ACC112 (cell line): Measurements from ENCODE around the gene COX6B2.

ENCODE experiments used
- H2AFZ ChIP-seq: fragments of 200-600 bp; sonication (generic); one replicate; pipeline ENCODE4 v1.6.0; 2017; ENCODE audit warnings: antibody characterized with exemption, low read length; ENCODE audit not compliant: unreplicated experiment
- H3K27ac ChIP-seq: fragments of 200-600 bp; sonication (generic); 2 replicates; pipeline ENCODE4 v1.5.1; 2014; ENCODE audit warnings: low read depth, mild to moderate bottlenecking, antibody characterized with exemption, low read length, moderate library complexity
- H3K27me3 ChIP-seq: fragments of 200-600 bp; sonication (generic); 2 replicates; pipeline ENCODE4 v1.6.1; 2014; ENCODE audit warnings: mild to moderate bottlenecking, antibody characterized with exemption, low read length, moderate library complexity, mixed read lengths; ENCODE audit not compliant: insufficient read depth
- H3K36me3 ChIP-seq: fragments of 200-600 bp; sonication (generic); 2 replicates; pipeline ENCODE4 v1.6.1; 2016; ENCODE audit warnings: mild to moderate bottlenecking, antibody characterized with exemption, low read length, moderate library complexity, mixed read lengths; ENCODE audit not compliant: insufficient read depth
- H3K4me1 ChIP-seq: fragments of 200-600 bp; sonication (generic); one replicate; pipeline ENCODE4 v1.6.1; 2016; ENCODE audit warnings: low read length, mixed read lengths; ENCODE audit not compliant: insufficient read depth, unreplicated experiment, control insufficient read depth
- H3K4me3 ChIP-seq: fragments of 200-600 bp; sonication (generic); 2 replicates; pipeline ENCODE4 v1.5.1; 2014; ENCODE audit warnings: mild to moderate bottlenecking, low read depth, low read length
- H3K79me2 ChIP-seq: fragments of 200-600 bp; sonication (generic); one replicate; pipeline ENCODE4 v1.6.0; 2016; ENCODE audit warnings: low read length; ENCODE audit not compliant: control insufficient read depth, unreplicated experiment, insufficient read depth

The COX6B2 gene

DNA sequence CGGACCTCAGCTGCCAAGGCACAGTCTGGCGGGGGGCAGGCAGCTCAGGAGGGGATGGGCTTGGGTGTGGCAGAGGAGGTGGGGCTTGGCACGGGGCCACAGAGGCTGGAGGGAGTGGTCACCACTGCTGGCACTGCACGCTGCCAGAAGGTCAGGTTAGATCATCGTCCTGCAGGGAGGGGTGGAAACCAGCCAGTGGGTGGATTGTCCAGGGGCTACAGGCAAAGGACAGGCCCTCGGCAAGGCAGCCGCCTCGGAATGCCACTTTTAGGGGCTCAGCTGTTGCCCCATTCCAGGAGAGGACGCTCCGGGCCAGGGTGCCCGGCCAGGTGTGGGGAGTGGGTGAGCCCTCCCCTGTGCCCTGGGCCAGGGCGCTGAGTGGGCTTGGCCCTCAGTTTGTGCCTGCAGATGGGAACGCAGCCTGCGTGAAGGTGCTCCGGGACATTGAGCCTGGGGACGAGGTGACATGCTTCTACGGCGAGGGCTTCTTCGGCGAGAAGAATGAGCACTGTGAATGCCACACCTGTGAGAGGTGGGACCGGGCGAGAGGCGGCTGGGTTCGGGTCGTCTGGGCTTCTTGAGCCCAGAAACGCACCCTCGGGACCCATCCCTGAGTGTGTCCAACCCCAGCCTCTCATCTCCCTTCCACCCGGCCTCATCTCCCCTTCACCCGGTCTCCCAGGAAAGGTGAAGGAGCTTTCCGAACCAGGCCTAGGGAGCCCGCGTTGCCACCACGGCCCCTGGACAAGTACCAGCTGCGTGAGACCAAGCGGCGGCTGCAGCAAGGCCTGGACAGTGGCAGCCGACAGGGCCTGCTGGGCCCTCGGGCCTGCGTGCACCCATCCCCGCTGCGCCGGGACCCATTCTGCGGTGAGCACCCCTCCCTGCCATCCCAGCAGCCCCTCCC lies 8.4 kb downstream of the COX6B2 start:
- Histone ChIP-seq H3K27ac (no peak overlapping the region), H3K36me3 (no peaks in the 10 kb centered on the region), H3K79me2 (no peaks in the 10 kb centered on the region), H2AFZ (no peak overlapping the region), H3K27me3 (no peaks in the 10 kb centered on the region), H3K4me3 (no peak overlapping the region), H3K4me1 (no peaks in the 10 kb centered on the region)

DNA sequence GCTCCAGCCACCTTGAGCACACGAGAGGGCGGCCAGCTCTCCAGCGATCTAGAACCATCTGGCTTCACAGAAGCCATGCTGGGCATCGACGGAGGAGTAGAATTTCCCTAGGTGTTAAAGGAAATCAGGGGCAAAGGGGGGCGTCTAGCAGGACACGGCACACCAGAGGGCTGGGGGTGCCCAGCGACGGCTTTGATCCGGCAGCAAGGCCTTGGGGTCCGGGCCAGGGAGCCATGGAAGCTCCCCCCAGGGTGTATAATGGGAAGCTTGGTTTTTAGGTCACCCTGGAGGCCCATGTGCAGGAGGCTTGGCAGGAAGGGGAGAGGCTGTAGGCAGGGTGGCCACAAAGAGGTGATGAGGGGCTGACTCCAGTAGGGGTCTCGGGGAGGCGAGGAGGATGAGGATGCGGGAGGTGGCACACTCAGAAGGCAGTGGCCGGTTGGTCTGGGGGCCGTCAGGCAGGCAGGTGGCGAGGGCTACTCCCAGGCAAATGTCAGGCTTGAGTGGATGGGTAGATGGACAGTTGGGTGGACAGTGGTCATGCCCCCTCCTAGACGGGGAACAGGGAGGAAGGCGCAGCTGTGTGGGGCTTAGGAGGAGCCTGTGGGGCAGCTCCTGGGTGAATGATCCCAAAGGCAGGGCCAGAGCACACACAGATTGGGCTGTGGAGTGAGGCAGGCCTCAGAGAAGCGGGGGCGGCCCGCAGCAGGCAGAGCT lies 9.3 kb downstream of the COX6B2 start:
- no peaks in the 10 kb centered on the region for H3K79me2 ChIP-seq
- H3K4me1 ChIP-seq: no peaks in the 10 kb centered on the region
- no peaks in the 10 kb centered on the region for H3K36me3 ChIP-seq
- H3K27me3 ChIP-seq: no peaks in the 10 kb centered on the region
- H3K4me3 ChIP-seq: no peak overlapping the region
- no peak overlapping the region for H3K27ac ChIP-seq
- no peak overlapping the region for H2AFZ ChIP-seq

DNA sequence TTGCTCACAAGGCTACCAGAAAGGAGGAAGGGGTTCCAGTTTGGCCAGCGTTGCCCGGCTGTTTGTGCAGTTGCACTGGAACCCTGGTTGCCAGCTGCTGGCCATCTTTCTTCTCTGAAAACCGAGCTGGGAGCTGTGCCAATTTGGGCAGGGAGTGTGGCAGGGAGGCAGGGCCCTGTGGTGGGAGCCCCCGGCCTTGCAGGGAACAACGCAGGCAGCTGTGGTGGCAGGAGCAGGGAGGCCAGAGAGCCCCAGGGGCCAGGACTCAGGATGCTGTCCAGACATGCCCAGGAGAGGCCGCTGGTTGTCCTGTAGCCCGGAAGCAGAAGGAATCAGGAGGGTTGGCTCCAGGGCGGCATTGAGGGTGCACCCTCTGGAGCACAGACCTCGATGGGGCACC lies 10.1 kb downstream of the COX6B2 start:
- Histone ChIP-seq H3K27ac (no peak overlapping the region), H2AFZ (no peak overlapping the region), H3K4me3 (no peak overlapping the region), H3K4me1 (no peaks in the 10 kb centered on the region), H3K36me3 (no peaks in the 10 kb centered on the region), H3K27me3 (no peaks in the 10 kb centered on the region), H3K79me2 (no peaks in the 10 kb centered on the region)

DNA sequence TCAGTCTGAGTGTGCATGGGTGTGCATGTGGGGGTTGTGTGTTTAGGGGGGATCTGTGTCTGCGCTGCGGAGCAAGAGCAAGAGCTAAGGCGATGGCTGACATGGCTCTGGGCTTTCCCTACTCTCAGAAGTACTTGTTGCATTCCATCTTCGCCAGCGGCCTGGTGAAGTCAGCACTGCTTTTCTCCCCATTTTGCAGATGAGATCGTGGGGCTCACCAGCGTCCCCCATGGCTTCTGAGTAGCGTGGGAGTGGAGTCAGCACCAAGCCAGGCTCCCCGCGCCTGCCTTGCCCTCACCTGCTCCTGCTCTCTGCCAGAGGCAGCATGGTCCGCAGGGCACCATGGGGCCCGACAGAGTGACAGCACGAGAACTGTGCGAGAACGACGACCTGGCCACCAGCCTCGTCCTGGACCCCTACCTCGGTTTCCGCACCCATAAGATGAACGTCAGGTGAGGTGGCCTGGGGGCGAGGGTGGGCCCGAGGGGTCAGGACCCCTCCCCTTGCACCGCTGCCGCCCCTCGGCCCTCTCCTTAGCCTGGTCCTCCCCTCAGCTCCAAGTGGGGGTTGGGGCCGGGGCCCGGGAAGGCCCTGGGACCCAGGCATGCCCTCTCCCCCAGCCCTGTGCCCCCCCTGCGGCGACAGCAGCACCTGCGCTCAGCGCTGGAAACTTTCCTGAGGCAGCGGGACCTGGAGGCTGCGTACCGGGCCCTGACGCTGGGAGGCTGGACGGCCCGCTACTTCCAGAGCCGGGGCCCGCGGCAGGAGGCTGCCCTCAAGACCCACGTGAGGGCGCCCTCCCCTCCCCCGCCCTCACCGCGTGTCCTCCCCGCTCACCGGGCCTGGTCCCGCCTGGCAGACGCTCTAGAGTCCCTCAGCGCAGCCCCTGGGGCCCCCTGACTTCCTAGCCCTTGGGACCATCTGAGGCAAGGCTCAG lies 12.7 kb downstream of the COX6B2 start:
- H3K4me3 ChIP-seq: peak overlapping the region; percentile 84; the same call in 1 of the 2 replicates
- H3K4me1 ChIP-seq: peaks cover 3% of the 10 kb centered on the region
- no peak overlapping the region for H3K27ac ChIP-seq
- no peak overlapping the region for H2AFZ ChIP-seq
- H3K36me3 ChIP-seq: no peaks in the 10 kb centered on the region
- H3K27me3 ChIP-seq: no peaks in the 10 kb centered on the region
- H3K79me2 ChIP-seq: no peaks in the 10 kb centered on the region

DNA sequence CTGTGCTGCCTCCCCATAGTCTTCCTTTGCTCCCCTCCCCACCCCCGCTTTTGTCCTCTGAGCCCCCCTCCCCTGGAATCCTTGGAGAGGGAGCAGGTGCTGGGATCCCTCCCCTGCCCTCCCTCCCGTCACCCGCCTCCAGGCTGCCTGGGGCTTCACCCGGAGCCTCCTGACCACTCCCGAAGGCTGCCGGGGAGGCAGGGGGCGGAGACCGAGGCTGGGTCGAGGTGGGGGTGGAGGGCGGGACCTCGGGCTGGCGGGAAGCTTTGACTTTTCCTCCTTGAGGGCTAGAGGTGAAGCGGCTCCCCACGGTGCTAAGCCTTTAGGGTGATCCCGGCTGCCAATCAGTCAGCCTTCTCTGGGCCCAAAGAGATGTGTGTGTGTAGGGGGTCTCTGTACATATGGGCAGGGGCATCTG lies 13.3 kb downstream of the COX6B2 start:
- no peak overlapping the region for H2AFZ ChIP-seq
- no peaks in the 10 kb centered on the region for H3K79me2 ChIP-seq
- H3K4me3 ChIP-seq: peak overlapping the region; percentile 84
- H3K36me3 ChIP-seq: no peaks in the 10 kb centered on the region
- H3K27me3 ChIP-seq: no peaks in the 10 kb centered on the region
- no peak overlapping the region for H3K27ac ChIP-seq
- H3K4me1 ChIP-seq: peaks cover 3% of the 10 kb centered on the region

DNA sequence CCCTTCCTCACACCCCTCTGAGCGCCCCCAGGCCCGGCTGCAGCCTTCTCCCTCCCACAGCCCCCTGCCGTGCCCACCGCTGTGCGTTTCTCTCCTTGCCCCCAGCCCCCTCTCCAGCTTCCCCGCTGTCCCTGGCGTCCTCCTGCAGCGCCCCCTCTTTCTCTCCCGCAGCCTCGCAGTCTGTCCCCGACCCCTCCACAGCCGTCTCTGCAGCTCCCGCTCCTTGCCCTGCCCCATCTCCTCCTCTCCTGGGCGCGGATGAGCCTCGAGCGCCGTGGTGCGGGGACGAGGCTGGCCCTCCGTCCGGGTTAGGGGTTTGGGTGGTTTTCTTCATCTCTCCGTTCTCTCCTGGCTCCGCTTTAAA lies 13.8 kb downstream of the COX6B2 start:
- no peaks in the 10 kb centered on the region for H3K27me3 ChIP-seq
- no peak overlapping the region for H3K27ac ChIP-seq
- H2AFZ ChIP-seq: no peak overlapping the region

DNA sequence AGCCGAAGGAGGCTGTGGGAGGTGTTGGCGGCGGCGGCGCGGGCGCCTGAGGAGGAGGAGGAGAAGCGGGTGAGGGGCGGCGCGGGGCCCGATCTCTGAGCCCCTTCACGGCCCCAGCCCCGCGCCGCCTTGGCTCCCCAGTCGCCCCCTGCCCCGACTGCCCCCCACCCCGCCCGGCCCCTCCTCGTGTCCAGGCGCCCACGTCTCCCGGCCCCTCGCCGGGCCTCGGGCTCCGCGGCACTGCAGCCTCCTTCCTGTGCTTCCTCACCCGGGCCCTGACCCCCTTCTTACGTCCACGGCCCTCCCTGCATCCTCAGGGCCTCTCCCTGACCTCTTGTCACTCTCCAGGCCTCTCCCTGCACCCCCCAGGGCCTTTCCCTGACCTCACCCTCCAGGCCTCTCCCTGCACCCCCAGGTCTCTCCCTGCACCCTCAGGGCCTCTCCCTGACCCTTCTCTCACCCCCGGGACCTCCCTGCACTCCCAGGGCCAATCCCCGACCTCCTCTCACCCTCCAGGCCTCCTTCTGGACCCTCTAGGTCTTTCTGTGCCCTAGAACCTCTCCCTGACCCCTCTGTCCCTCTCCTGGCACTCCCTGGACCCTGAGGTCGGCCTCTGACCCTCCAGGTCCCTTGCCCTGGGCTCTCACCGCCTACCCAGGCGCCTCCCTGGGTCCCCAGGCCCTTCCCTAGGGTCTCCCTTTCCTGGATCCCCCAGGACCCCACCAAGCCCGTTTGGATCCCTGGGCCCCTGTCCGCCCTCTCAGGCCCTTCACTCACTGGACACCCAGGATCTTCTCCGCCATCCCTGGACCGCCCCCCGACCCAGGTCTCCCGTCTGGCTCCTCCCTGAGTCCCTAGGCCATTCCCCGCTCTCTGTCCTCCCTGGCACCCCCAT lies 14.4 kb downstream of the COX6B2 start:
- H2AFZ ChIP-seq: no peak overlapping the region

More for the DNA sequence above, 13.8 kb downstream of the COX6B2 start:
- H3K79me2 ChIP-seq: no peaks in the 10 kb centered on the region
- peak overlapping the region; percentile 84 for H3K4me3 ChIP-seq
- no peaks in the 10 kb centered on the region for H3K36me3 ChIP-seq
- H3K4me1 ChIP-seq: peaks cover 3% of the 10 kb centered on the region

DNA sequence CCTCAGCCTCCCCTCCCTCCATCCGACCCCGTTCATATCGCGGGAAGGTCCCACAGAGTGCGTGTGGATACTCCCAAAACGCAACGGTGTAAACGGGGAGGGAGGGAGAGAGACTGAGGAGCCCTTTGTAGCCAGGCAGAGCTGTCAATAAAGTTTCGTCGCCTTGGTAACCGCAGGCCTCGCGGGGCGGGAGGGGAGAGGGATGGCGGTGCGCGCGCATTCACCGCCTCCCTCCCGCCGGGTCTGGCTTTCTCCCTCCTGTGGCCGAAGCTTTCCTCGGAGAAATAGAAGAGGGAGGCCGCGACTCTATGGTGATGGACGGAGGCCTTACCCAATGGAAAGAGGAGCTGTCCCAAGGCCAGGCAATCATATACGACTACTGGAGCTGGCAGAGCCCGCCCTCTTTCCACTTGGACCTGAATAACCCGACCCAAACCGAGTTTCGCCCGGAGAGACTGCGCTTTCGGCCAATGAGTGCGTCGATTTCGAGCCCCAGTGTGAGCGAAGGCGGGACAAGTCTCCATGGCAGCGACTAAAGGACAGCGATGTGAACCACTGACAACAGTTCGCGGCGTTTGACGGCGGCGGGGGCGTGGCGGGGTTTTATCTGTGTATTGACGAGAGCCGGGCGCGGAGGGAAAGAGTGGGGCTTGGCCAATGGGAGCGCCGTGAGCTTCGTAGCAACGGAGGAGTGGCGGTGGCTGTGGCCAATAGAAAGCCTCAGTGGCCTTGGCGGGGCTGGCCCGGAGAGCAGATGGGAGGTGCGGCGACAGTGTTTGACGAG lies 15.2 kb downstream of the COX6B2 start, which contains the start of gene KMT5C:
Gene KMT5C (plus strand): TSS at position 772 of the 784 bp plus-strand sequence. CDS start 2,061 bp downstream, outside the sequence.
- Histone ChIP-seq H3K4me3 (peak within 1 kb of the TSS; percentile 84), H3K4me1 (peaks cover 3% of the 10 kb centered on the region), H3K36me3 (no peaks in the 10 kb centered on the region), H3K79me2 (no peaks in the 10 kb centered on the region), H2AFZ (peak within 1 kb of the TSS; percentile 64), H3K27me3 (no peaks in the 10 kb centered on the region), H3K27ac (peak within 1 kb of the TSS; percentile 93)

More for the DNA sequence above, 14.4 kb downstream of the COX6B2 start:
- Histone ChIP-seq H3K36me3 (no peaks in the 10 kb centered on the region), H3K27ac (no peak overlapping the region), H3K4me3 (peak overlapping the region; percentile 84), H3K4me1 (peaks cover 3% of the 10 kb centered on the region), H3K79me2 (no peaks in the 10 kb centered on the region), H3K27me3 (no peaks in the 10 kb centered on the region)

DNA sequence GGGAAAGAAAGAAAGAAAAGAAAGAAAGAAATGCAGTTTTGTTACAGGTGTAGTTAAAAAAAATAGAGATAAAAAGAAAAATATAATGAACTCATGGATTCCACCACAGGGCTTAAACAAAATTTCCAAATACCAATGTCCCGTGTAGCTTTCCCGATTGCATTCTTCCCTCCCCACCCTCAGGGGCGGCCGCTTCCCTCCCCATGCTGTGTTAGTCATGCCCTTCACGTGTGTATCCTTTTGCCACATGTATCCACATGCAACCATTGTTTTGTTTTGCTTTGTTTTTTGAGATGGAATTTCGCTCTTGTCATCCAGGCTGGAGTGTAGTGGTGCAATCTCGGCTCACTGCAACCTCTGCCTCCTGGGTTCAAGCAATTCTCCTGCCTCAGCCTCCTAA lies 18.4 kb downstream of the COX6B2 start:
- Histone ChIP-seq H3K36me3 (no peaks in the 10 kb centered on the region), H3K27me3 (no peaks in the 10 kb centered on the region), H3K27ac (no peak overlapping the region), H3K4me1 (peaks cover 3% of the 10 kb centered on the region), H3K4me3 (no peak overlapping the region), H2AFZ (no peak overlapping the region), H3K79me2 (no peaks in the 10 kb centered on the region)
